Measurements from ENCODE around the gene CDSN. TPM values are rescaled to one million over a fixed set of nuclear protein-coding genes. Genes with fewer than 3 reads are reported as not detected.

The CDSN gene
- total RNA-seq, 6 experiments from 2014 or later, result not detected

DNA sequence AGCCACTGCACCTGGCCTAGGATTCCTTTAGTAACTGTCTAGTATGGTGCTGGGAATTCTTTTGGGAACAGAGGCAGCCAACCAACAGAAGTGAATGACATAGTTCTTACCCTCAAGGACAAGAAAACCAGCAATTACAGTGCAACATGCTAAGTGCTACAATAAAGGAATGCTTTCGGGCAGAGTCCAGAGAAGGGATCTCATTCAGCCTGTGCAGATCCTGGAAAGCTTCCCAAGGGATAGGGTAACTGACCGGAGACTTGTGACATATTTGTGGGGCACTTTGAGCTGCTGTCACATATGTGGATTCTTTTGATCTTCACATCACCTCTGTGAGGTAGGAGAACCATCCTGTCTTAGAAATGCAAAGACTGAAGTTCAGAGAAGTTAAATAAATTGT is 54.7 kb downstream of the CDSN start:
- Histone ChIP-seq H3K4me3 (no peak overlapping the region), H3K27ac (no peak overlapping the region), H3K4me1 (no peaks in the 10 kb centered on the region), H3K27me3 (no peaks in the 10 kb centered on the region), H3K36me3 (no peaks in the 10 kb centered on the region), H3K9me3 (no peaks in the 10 kb centered on the region)
- ATAC-seq (no peak), DNase-seq (no peak)
- intact Hi-C loops (cut with DNase I), result loop anchor here in 1 of 2 donors (10.0 kb wide), 1 partner anchor 231 kb away; no protein-coding TSS in a partner anchor
- WGBS (ENCODE audit: insufficient coverage, low coverage, low lambda C conversion rate, missing lambda C conversion rate), result 17% methylated on average over 1 of the region's 2 CpGs
- TF ChIP-seq POLR2A (IDR thresholded peaks at IDR 0.05), result no peak
- no peak for TF ChIP-seq CTCF (IDR thresholded peaks at IDR 0.05)

Small RNA genes lying within 50 kb of the gene (small RNA-seq; reads per million reads assigned to genes)
- gene POLR2LP1, result 0 reads per million in 2 experiments
- gene RNU6-1133P, result 0 reads per million in 2 experiments

Other genes with a start within 250 kb of the CDSN start
- gene DDR1, start 235.9 kb downstream of the CDSN start, total RNA-seq, result 1 to 10 TPM; 3.2 to 9.9 (median 5.0) TPM
- gene GTF2H4, start 212.2 kb downstream of the CDSN start, total RNA-seq, result 10 to 100 TPM in 4 of 6 experiments, 1 to 10 TPM in 2; 3.6 to 21.1 (median 17.3) TPM
- gene VARS2, start 206.2 kb downstream of the CDSN start, total RNA-seq, result 10 to 100 TPM; 21.5 to 36.1 (median 25.9) TPM
- gene SFTA2, start 188.3 kb downstream of the CDSN start, total RNA-seq, result not detected
- gene MUCL3, start 179.5 kb downstream of the CDSN start, total RNA-seq, result not detected
- gene MUC21, start 136.7 kb downstream of the CDSN start, total RNA-seq, result under 1 TPM in 1 of 6 experiments, not detected in 5; 0.11 TPM
- gene MUC22, start 110.0 kb downstream of the CDSN start, total RNA-seq, result not detected
- not detected for gene C6orf15, start 7.9 kb downstream of the CDSN start, total RNA-seq
- gene PSORS1C1, start 5.6 kb downstream of the CDSN start, total RNA-seq, result under 1 TPM in 2 of 6 experiments, not detected in 4; 0.07 to 0.42 TPM
- gene PSORS1C2, start 18.6 kb upstream of the CDSN start, total RNA-seq, result not detected
- gene CCHCR1, start 37.4 kb upstream of the CDSN start, total RNA-seq, result 1 to 10 TPM; 6.0 to 9.1 (median 8.0) TPM
- gene TCF19, start 38.1 kb upstream of the CDSN start, total RNA-seq, result 1 to 10 TPM in 4 of 6 experiments, under 1 TPM in 2; 0.42 to 4.4 (median 1.3) TPM
- 1 to 10 TPM in 5 of 6 experiments, under 1 TPM in 1; 0.71 to 3.8 (median 2.6) TPM for gene POU5F1, start 50.2 kb upstream of the CDSN start, total RNA-seq
- 100 to 1,000 TPM; 245 to 565 (median 439) TPM for gene HLA-C, start 151.6 kb upstream of the CDSN start, total RNA-seq
- 1,000 to 10,000 TPM in 1 of 6 experiments, 100 to 1,000 TPM in 5; 232 to 1,122 (median 585) TPM for gene HLA-B, start 236.7 kb upstream of the CDSN start, total RNA-seq